GM12865 (cell line): ENCODE measurements around the gene OR2F1.

Source experiments
- DNase-seq: peaks from one replicate; pipeline ENCODE4 v3.0.0; 2010; ENCODE audit warnings: low read depth
- H3K4me3 ChIP-seq: 2 replicates; pipeline ENCODE4 v1.5.1; 2011; ENCODE audit warnings: mild to moderate bottlenecking, low read depth, low read length, control low read depth
- CTCF ChIP-seq: IDR thresholded peaks from 2 replicates; pipeline ENCODE4 v1.5.1; 2011; ENCODE audit warnings: low read length, control low read depth, low read depth, inconsistent platforms; ENCODE audit not compliant: insufficient read depth; ENCODE audit errors: missing control alignments

Gene OR2F1

GRCh38 chr7:143913945-143914615 is 40.6 kb upstream of the OR2F1 start:
- no peak for TF ChIP-seq CTCF
- no peak overlapping the region for H3K4me3 ChIP-seq
- no peak for DNase-seq

GRCh38 chr7:143914938-143915652 is 39.5 kb upstream of the OR2F1 start:
- no peak overlapping the region for H3K4me3 ChIP-seq
- no peak for DNase-seq
- no peak for TF ChIP-seq CTCF

DNA sequence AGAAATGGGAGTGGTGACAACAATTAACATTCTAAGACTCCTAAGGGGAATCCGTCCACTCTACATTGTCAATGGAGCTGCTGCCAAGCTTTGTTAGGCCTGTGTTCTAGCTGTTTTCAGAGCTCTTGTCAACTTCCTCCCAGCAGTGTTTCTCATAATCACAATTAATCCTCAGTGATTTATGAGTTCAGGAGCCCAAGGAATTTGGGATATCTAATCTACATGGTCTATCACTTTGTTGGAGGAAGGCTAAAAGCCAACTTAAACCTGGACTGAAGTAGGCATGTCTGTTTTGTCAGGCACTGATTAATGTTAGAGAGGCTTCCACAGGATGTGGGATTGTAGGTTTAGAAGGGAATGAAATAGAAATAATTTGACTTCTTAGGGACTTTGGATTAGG is 29.8 kb upstream of the OR2F1 start:
- TF ChIP-seq CTCF, result no peak
- no peak overlapping the region for H3K4me3 ChIP-seq
- DNase-seq, result no peak

DNA sequence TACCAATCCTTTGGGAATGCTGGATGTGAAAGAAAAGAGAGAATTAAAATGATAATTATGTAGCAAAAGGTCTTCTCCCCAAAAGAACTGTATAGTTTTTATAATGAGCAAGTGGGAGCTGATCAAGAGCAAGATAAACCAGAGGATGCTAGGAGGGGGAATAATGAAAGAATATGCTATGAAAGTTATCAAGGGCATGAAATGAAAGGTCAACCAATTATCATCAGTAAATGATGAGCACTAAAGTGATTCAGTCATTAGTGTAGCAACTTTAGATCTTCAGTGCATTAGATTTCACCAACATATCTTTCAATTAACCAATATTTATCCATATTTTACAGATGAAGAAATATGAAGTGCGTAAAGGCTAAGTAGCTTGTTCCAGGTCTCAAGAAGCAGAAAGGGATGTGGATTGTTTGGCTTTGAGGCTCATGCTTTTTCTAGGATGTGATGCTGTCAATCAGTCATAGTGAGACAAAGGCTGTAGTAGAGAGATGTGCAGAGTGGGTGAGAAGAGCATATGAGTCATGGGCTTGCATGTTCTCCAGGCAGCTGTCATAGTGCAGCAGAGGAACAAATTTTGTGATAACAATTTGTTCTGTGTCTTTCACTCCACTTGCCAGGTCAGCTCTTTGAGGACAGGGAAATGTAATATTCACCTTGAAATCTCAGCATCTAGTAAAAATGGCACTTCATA is 25.3 kb upstream of the OR2F1 start:
- no peak overlapping the region for H3K4me3 ChIP-seq
- no peak for DNase-seq
- TF ChIP-seq CTCF, result no peak

GRCh38 chr7:143931739-143932138 is 22.9 kb upstream of the OR2F1 start:
- no peak overlapping the region for H3K4me3 ChIP-seq
- TF ChIP-seq CTCF, result no peak
- no peak for DNase-seq

DNA sequence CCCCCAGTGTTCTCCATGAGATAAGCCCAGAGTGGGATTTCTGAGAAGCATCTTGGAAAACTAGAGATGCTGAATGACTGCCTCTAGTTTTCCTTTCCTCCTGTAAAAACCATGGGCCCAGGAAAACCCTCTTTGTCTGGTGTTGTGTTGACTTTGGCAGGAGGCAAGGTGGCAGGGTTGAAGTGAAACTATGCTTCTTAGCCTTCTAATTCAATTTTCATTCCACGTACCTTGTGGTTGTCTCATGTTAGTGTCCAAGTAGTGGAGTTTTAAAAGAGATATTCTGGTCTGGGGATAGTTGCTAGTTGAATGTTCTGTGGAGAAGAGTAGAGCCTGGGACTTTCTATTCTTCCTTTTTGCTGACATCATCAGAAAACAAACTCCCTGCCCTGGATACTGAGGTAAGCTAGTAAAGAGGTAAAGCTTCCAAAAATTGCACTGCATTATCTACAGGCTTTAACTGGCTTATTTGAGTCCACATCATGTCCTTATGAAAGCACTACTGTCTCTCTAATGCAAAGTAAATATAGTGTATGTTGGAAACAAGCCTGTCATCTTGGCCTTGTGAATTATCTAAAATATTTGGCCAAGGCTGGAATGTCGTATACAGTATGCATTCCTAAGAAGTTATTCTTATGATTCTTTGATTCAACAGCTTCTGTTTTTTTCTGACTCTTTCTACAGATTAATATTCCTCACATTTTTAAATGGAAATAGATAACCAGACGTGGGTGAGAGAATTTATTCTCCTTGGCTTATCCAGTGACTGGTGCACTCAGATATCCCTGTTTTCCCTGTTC is 19.9 kb upstream of the OR2F1 start, which contains the start of gene OR2F2:
TSS of gene OR2F2 (plus strand) at position 708 of the 800 bp plus-strand sequence. CDS start at position 708, 0 bp downstream.
- no peak within 1 kb of the TSS for H3K4me3 ChIP-seq
- DNase-seq, result no peak
- TF ChIP-seq CTCF, result no peak
